IMR-90 (cell line): ENCODE data around the gene FYCO1. TPM values are rescaled to one million over a fixed set of nuclear protein-coding genes. Genes with fewer than 3 reads are reported as not detected.

ENCODE experiments used
- ATAC-seq: fragments of 200-7000 bp; cut with Tn5 transposase; 2 replicates; pipeline ENCODE4 v1.9.1; 2020; ENCODE audit warnings: low read depth, mild to moderate bottlenecking, moderate library complexity
- BruUV-seq: library from RNA; stranded (reverse); fragments of 400-500 nt; replicated peaks from 2 replicates; lab custom pipeline; 2021; lab: Mats Ljungman, UMichigan
- CTCF ChIA-PET: fragments of 300-600 bp; formaldehyde crosslinking; extraction: SDS; loops from one replicate; lab custom pipeline; 2021; ENCODE audit warnings: antibody characterized with exemption; lab: Yijun Ruan, JAX
- POLR2A ChIA-PET: fragments of 300-600 bp; sonication (Branson Sonifier 250); formaldehyde crosslinking; loops from one replicate; lab custom pipeline; 2022; ENCODE audit warnings: antibody characterized with exemption; ENCODE audit not compliant: unreplicated experiment; lab: Charles Lee
- DNase-seq: peaks from one replicate; pipeline ENCODE4 v3.0.0; 2013
- H2AFZ ChIP-seq: replicated peaks from 2 replicates; pipeline ENCODE3; 2013; ENCODE audit warnings: low read length, mild to moderate bottlenecking; ENCODE audit not compliant: poor library complexity
- H2AK5ac ChIP-seq: 2 replicates; pipeline ENCODE4 v1.6.1; 2013; ENCODE audit warnings: low read depth, low read length, inconsistent platforms
- H2AK9ac ChIP-seq: replicated peaks from 2 replicates; pipeline ENCODE3; 2013; ENCODE audit warnings: mild to moderate bottlenecking, low read depth, low read length, moderate library complexity; ENCODE audit not compliant: poor library complexity
- H2BK120ac ChIP-seq: 2 replicates; pipeline ENCODE4 v1.6.1; 2013; ENCODE audit warnings: low read depth, low read length, inconsistent platforms
- H2BK15ac ChIP-seq: 3 replicates; pipeline ENCODE4 v1.6.1; 2013; ENCODE audit warnings: low read depth, low read length, inconsistent platforms
- H2BK20ac ChIP-seq: 2 replicates; pipeline ENCODE4 v1.6.1; 2013; ENCODE audit warnings: low read depth, mild to moderate bottlenecking, inconsistent platforms, low read length, moderate library complexity
- H2BK5ac ChIP-seq: 2 replicates; pipeline ENCODE4 v1.6.1; 2013; ENCODE audit warnings: mild to moderate bottlenecking, low read depth, low read length, inconsistent platforms; ENCODE audit not compliant: poor library complexity, severe bottlenecking
- H3K14ac ChIP-seq: replicated peaks from 2 replicates; pipeline ENCODE4 v1.6.1; 2013; ENCODE audit warnings: low read depth, low read length, inconsistent platforms
- H3K18ac ChIP-seq: 2 replicates; pipeline ENCODE4 v1.6.1; 2013; ENCODE audit warnings: low read depth, low read length, control low read depth
- H3K23ac ChIP-seq: 2 replicates; pipeline ENCODE4 v1.6.1; 2013; ENCODE audit warnings: low read depth, low read length, inconsistent platforms
- H3K27ac ChIP-seq: 2 replicates; pipeline ENCODE4 v1.5.1; 2013; ENCODE audit warnings: mild to moderate bottlenecking, control low read depth, low read length; ENCODE audit not compliant: insufficient read depth
- H3K27me3 ChIP-seq: 2 replicates; pipeline ENCODE4 v1.6.1; 2013; ENCODE audit warnings: low read length; ENCODE audit not compliant: control insufficient read depth, insufficient read depth
- H3K36me3 ChIP-seq: 2 replicates; pipeline ENCODE4 v1.6.1; 2013; ENCODE audit warnings: low read length, mixed read lengths; ENCODE audit not compliant: control insufficient read depth, insufficient read depth
- H3K4ac ChIP-seq: 2 replicates; pipeline ENCODE4 v1.6.1; 2013; ENCODE audit warnings: low read depth, low read length, inconsistent platforms
- H3K4me1 ChIP-seq: 2 replicates; pipeline ENCODE4 v1.6.1; 2013; ENCODE audit warnings: low read length, mixed read lengths; ENCODE audit not compliant: control insufficient read depth, insufficient read depth
- H3K4me2 ChIP-seq: 2 replicates; pipeline ENCODE4 v1.6.1; 2013; ENCODE audit warnings: low read depth, mild to moderate bottlenecking, control low read depth, low read length, moderate library complexity
- H3K4me3 ChIP-seq: 2 replicates; pipeline ENCODE4 v1.5.1; 2013; ENCODE audit warnings: low read depth, mild to moderate bottlenecking, control low read depth, low read length, moderate library complexity; ENCODE audit not compliant: insufficient read depth
- H3K56ac ChIP-seq: 2 replicates; pipeline ENCODE4 v1.6.1; 2013; ENCODE audit warnings: low read length, inconsistent platforms; ENCODE audit not compliant: insufficient read depth; ENCODE audit errors: extremely low read depth
- H3K79me1 ChIP-seq, 2 experiments: 2 replicates each; pipeline ENCODE4 v1.6.1; 2013; ENCODE audit warnings: low read length in 2 of 2, inconsistent platforms in 1 of 2, low read depth in 1 of 2
- H3K9ac ChIP-seq: 2 replicates; pipeline ENCODE4 v1.6.1; 2013; ENCODE audit warnings: low read depth, low read length, control low read depth
- H3K9me1 ChIP-seq: 2 replicates; pipeline ENCODE4 v1.6.1; 2013; ENCODE audit warnings: low read length, inconsistent platforms; ENCODE audit not compliant: insufficient read depth
- H3K9me3 ChIP-seq: 2 replicates; pipeline ENCODE4 v1.6.1; 2013; ENCODE audit warnings: low read length; ENCODE audit not compliant: control insufficient read depth, insufficient read depth
- H4K20me1 ChIP-seq: 2 replicates; pipeline ENCODE4 v1.6.1; 2013; ENCODE audit warnings: low read length, inconsistent platforms; ENCODE audit not compliant: insufficient read depth
- H4K5ac ChIP-seq: 2 replicates; pipeline ENCODE4 v1.6.1; 2013; ENCODE audit warnings: mild to moderate bottlenecking, low read depth, low read length, control low read depth
- H4K8ac ChIP-seq, 2 experiments: 2 replicates each; pipeline ENCODE4 v1.6.1; 2013; ENCODE audit warnings: low read depth in 2 of 2, low read length in 2 of 2, control low read depth in 1 of 2, inconsistent platforms in 1 of 2
- H4K91ac ChIP-seq: 2 replicates; pipeline ENCODE4 v1.6.1; 2013; ENCODE audit warnings: low read depth, low read length, inconsistent platforms; ENCODE audit not compliant: insufficient read depth
- CHD1 ChIP-seq: IDR thresholded peaks from 2 replicates; pipeline ENCODE4 v1.6.1; 2012; ENCODE audit warnings: low read depth, low read length, improper control_type of control experiment
- FOS ChIP-seq: fragments of 150-350 bp; IDR thresholded peaks from 2 replicates; pipeline ENCODE4 v1.6.1; 2016; ENCODE audit warnings: low read depth, low read length
- MAFK ChIP-seq: IDR thresholded peaks from 2 replicates; pipeline ENCODE4 v1.6.1; 2012; ENCODE audit warnings: low read depth, low read length, improper control_type of control experiment
- NFE2L2 ChIP-seq: fragments of 150-350 bp; IDR thresholded peaks from 2 replicates; pipeline ENCODE4 v1.6.1; 2016; ENCODE audit warnings: low read depth, mild to moderate bottlenecking, low read length
- RCOR1 ChIP-seq: IDR thresholded peaks from 2 replicates; pipeline ENCODE4 v1.6.1; 2012; ENCODE audit warnings: mild to moderate bottlenecking, low read length, improper control_type of control experiment; ENCODE audit not compliant: insufficient replicate concordance
- RFX5 ChIP-seq: IDR thresholded peaks from 2 replicates; pipeline ENCODE4 v1.8.0; 2012; ENCODE audit warnings: low read depth, mild to moderate bottlenecking, low read length, moderate library complexity
- WGBS, 2 experiments: methylation state at CpG; one replicate each; pipeline versions ENCODE4 v1.1.5 to v1.1.7; 2013; ENCODE audit warnings: missing lambda C conversion rate in 2 of 2; ENCODE audit not compliant: insufficient read length in 1 of 2; ENCODE audit errors: extremely low coverage in 2 of 2; 5-methylcytosine and 5-hydroxymethylcytosine counted together
- dilution Hi-C: fragments of 300-500 bp; cut with HindIII; formaldehyde crosslinking; loops from one replicate; pipeline ENCODE4 v1.14.3; 2018; ENCODE audit warnings: low sequenced_read_pairs; ENCODE audit not compliant: unreplicated experiment
- in situ Hi-C: fragments of 300-500 bp; cut with MboI; formaldehyde crosslinking; loops from 3 replicates; pipeline ENCODE4 v1.14.3; 2019; ENCODE audit warnings: low sequenced_read_pairs, inconsistent platforms, mixed read lengths
- intact Hi-C: fragments of 100-400 bp; cut with micrococcal nuclease; formaldehyde crosslinking; loops from 2 replicates; pipeline ENCODE4 v1.10.0; 2022
- polyA plus RNA-seq, 3 experiments: library from polyadenylated mRNA; depleted of rRNA; stranded (reverse); fragments of >200 nt; gene quantifications; 2 replicates each; pipeline ENCODE4 v1.2.3, GENCODE V29; 2012; ENCODE audit warnings: low replicate concordance in 1 of 3
- total RNA-seq: library from RNA; depleted of rRNA; stranded (reverse); fragments of >200 nt; gene quantifications from 2 replicates; pipeline ENCODE4 v1.2.3, GENCODE V29; 2012
- TF ChIP-seq, protein P1 (sequence below): conservative IDR thresholded peaks from 2 replicates; pipeline ENCODE4 v1.5.1; 2012; ENCODE audit warnings: mild to moderate bottlenecking, low read depth, low read length, improper control_type of control experiment
- TF ChIP-seq, protein P2 (sequence below): fragments of 150-350 bp; IDR thresholded peaks from 2 replicates; pipeline ENCODE4 v1.6.1; 2016; ENCODE audit warnings: low read depth, mild to moderate bottlenecking, low read length, moderate library complexity, borderline replicate concordance

Gene FYCO1
- total and polyA plus RNA-seq, 2 of the 4 experiments (the other 2 are of a cell fraction) = 13.7 to 20.1 TPM

DNA sequence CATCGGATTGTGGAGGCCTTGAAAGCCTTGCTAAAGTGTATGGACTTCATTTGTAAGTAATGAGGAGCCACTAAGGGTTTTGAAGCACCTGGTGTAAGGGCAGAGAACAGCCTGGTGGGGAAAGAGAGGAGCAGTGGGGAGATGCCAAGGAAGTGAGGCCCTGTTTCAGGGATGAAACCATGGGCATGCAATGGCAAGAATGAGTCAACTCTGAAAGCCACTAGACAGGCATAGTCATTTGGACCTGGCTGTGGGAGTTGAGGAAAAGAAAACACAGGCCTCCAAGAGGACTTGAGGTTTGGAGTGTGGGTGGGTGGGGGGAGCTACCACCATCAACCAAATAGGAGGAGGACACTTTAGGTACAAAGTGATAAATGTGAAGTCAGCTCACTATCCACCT lies 24.1 kb upstream of the FYCO1 start:
- no peak overlapping the region for H3K18ac ChIP-seq
- dilution Hi-C loops = no loop called here
- no peak overlapping the region for H2BK20ac ChIP-seq
- no TSS peak for BruUV-seq
- H2BK15ac ChIP-seq = no peak overlapping the region
- intact Hi-C loops = no loop called here
- H2AFZ ChIP-seq = no peak overlapping the region
- no peak overlapping the region for H3K4me2 ChIP-seq
- H3K9me1 ChIP-seq = no peaks in the 10 kb centered on the region; the same call in 1 of the 2 replicates
- no peaks in the 10 kb centered on the region for H3K36me3 ChIP-seq
- H2BK120ac ChIP-seq = no peak overlapping the region
- H3K14ac ChIP-seq = no peak overlapping the region
- in situ Hi-C loops = no loop called here
- H2AK5ac ChIP-seq = no peak overlapping the region
- H3K79me1 ChIP-seq = no peaks in the 10 kb centered on the region
- H2BK5ac ChIP-seq = no peak overlapping the region
- TF ChIP-seq RFX5 (no peak), CHD1 (no peak), RCOR1 (no peak), NFE2L2 (no peak), MAFK (no peak), FOS (no peak)
- TF ChIP-seq, protein P1, sequence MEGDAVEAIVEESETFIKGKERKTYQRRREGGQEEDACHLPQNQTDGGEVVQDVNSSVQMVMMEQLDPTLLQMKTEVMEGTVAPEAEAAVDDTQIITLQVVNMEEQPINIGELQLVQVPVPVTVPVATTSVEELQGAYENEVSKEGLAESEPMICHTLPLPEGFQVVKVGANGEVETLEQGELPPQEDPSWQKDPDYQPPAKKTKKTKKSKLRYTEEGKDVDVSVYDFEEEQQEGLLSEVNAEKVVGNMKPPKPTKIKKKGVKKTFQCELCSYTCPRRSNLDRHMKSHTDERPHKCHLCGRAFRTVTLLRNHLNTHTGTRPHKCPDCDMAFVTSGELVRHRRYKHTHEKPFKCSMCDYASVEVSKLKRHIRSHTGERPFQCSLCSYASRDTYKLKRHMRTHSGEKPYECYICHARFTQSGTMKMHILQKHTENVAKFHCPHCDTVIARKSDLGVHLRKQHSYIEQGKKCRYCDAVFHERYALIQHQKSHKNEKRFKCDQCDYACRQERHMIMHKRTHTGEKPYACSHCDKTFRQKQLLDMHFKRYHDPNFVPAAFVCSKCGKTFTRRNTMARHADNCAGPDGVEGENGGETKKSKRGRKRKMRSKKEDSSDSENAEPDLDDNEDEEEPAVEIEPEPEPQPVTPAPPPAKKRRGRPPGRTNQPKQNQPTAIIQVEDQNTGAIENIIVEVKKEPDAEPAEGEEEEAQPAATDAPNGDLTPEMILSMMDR = no peak
- TF ChIP-seq, protein P2, sequence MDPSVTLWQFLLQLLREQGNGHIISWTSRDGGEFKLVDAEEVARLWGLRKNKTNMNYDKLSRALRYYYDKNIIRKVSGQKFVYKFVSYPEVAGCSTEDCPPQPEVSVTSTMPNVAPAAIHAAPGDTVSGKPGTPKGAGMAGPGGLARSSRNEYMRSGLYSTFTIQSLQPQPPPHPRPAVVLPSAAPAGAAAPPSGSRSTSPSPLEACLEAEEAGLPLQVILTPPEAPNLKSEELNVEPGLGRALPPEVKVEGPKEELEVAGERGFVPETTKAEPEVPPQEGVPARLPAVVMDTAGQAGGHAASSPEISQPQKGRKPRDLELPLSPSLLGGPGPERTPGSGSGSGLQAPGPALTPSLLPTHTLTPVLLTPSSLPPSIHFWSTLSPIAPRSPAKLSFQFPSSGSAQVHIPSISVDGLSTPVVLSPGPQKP = no peak
- ATAC-seq (no peak), DNase-seq (no peak)
- no peak overlapping the region for H3K23ac ChIP-seq
- no peak overlapping the region for H3K4me3 ChIP-seq
- no peak overlapping the region for H4K5ac ChIP-seq
- no peak overlapping the region for H3K27ac ChIP-seq
- no peak overlapping the region for H3K9ac ChIP-seq
- ChIA-PET CTCF (interaction anchor here (1.3 kb wide), 1 partner anchor 59 kb away, joined by 3 read pairs; no protein-coding TSS in a partner anchor), POLR2A (no interaction called here)
- 58% methylated on average over 1 of the region's 1 CpG; no CpG with 5 or more reads in 1 of the 2 experiments for WGBS, 2 experiments
- no peak overlapping the region for H4K8ac ChIP-seq
- peaks cover 18% of the 10 kb centered on the region for H3K27me3 ChIP-seq
- no peak overlapping the region for H2AK9ac ChIP-seq
- H3K56ac ChIP-seq = no peak overlapping the region
- no peak overlapping the region for H4K91ac ChIP-seq
- H4K20me1 ChIP-seq = no peaks in the 10 kb centered on the region
- H3K4me1 ChIP-seq = no peaks in the 10 kb centered on the region
- H3K9me3 ChIP-seq = no peaks in the 10 kb centered on the region
- no peak overlapping the region for H3K4ac ChIP-seq
